ENCODE data around the gene UTP11. TPM values are rescaled to one million over a fixed set of nuclear protein-coding genes. Genes with fewer than 3 reads are reported as not detected.
A peak's percentile ranks its signal among the peaks of the same experiment; 100 is the strongest.

Gene UTP11
- total RNA-seq, 6 donors from 2014 or later = 8.4 to 53.4 (median 25.4) TPM

- no peaks in the 10 kb centered on the region for H3K9me3 ChIP-seq
- TF ChIP-seq EP300 (IDR thresholded peaks at IDR 0.05) (no peak), POLR2A (IDR thresholded peaks at IDR 0.05) (no peak), POLR2AphosphoS5 (IDR thresholded peaks at IDR 0.05) (no peak)
- TF ChIP-seq, protein P1, sequence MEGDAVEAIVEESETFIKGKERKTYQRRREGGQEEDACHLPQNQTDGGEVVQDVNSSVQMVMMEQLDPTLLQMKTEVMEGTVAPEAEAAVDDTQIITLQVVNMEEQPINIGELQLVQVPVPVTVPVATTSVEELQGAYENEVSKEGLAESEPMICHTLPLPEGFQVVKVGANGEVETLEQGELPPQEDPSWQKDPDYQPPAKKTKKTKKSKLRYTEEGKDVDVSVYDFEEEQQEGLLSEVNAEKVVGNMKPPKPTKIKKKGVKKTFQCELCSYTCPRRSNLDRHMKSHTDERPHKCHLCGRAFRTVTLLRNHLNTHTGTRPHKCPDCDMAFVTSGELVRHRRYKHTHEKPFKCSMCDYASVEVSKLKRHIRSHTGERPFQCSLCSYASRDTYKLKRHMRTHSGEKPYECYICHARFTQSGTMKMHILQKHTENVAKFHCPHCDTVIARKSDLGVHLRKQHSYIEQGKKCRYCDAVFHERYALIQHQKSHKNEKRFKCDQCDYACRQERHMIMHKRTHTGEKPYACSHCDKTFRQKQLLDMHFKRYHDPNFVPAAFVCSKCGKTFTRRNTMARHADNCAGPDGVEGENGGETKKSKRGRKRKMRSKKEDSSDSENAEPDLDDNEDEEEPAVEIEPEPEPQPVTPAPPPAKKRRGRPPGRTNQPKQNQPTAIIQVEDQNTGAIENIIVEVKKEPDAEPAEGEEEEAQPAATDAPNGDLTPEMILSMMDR (IDR thresholded peaks at IDR 0.05) = no peak
- 76 to 94% methylated on average over 11 to 19 of the region's 19 CpGs for whole genome bisulfite sequencing, 2 donors
- DNase-seq (peak in 1 of 2 donors; percentile 49), ATAC-seq (ENCODE audit: low FRiP score in 2 of 2) (peak in 1 of 2 donors; percentile 38)
- peaks cover 23 to 39% (median 32%) of the 10 kb centered on the region in 4 donors for H3K36me3 ChIP-seq
- peaks cover 27 to 48% (median 39%) of the 10 kb centered on the region in 4 donors for H3K4me1 ChIP-seq
- no peak overlapping the region for H3K27ac ChIP-seq
- H3K4me3 ChIP-seq = no peak overlapping the region
- H3K27me3 ChIP-seq = no peaks in the 10 kb centered on the region
Observed at GRCh38 chr1:38027201-38028104, 14.9 kb downstream of the UTP11 start.

- no peak overlapping the region for H3K27ac ChIP-seq
- DNase-seq = no peak
- peaks cover 27 to 48% (median 39%) of the 10 kb centered on the region in 4 donors for H3K4me1 ChIP-seq
- peaks cover 17 to 32% (median 26%) of the 10 kb centered on the region in 4 donors for H3K36me3 ChIP-seq
- H3K4me3 ChIP-seq = no peak overlapping the region
- TF ChIP-seq, protein P1 (IDR thresholded peaks at IDR 0.05) = no peak
- TF ChIP-seq POLR2AphosphoS5 (IDR thresholded peaks at IDR 0.05) = no peak
- no peak for TF ChIP-seq POLR2A (IDR thresholded peaks at IDR 0.05)
- no peak for TF ChIP-seq EP300 (IDR thresholded peaks at IDR 0.05)
- H3K27me3 ChIP-seq = no peaks in the 10 kb centered on the region
- no peak for ATAC-seq (ENCODE audit: low FRiP score in 2 of 2)
- H3K9me3 ChIP-seq = no peaks in the 10 kb centered on the region
- 63 to 72% methylated on average over 3 of the region's 3 CpGs for WGBS, 2 donors
Observed at GRCh38 chr1:38028105-38028591, 15.6 kb downstream of the UTP11 start.

- no peaks in the 10 kb centered on the region for H3K27me3 ChIP-seq
- no peak for ATAC-seq (ENCODE audit: low FRiP score in 2 of 2)
- WGBS, 2 donors = 87 to 91% methylated on average over 2 of the region's 2 CpGs
Observed at GRCh38 chr1:38028671-38029070, 16.1 kb downstream of the UTP11 start.

GRCh38 chr1:38029081-38029681 is 16.6 kb downstream of the UTP11 start:
- no peak overlapping the region for H3K4me3 ChIP-seq
- DNase-seq (no peak), ATAC-seq (ENCODE audit: low FRiP score in 2 of 2) (no peak)
- H3K27me3 ChIP-seq = no peaks in the 10 kb centered on the region
- H3K4me1 ChIP-seq = peaks cover 27 to 48% (median 39%) of the 10 kb centered on the region in 4 donors
- peaks cover 9 to 22% (median 16%) of the 10 kb centered on the region in 4 donors for H3K36me3 ChIP-seq
- H3K27ac ChIP-seq = peak overlapping the region in 1 of 4 donors; percentile 43
- no peaks in the 10 kb centered on the region for H3K9me3 ChIP-seq
- 48 to 49% methylated on average over 11 to 23 of the region's 23 CpGs for WGBS, 2 donors
- TF ChIP-seq EP300 (IDR thresholded peaks at IDR 0.05) (no peak), POLR2A (IDR thresholded peaks at IDR 0.05) (no peak), POLR2AphosphoS5 (IDR thresholded peaks at IDR 0.05) (no peak)
- TF ChIP-seq, protein P1 (IDR thresholded peaks at IDR 0.05) = no peak

More at GRCh38 chr1:38028671-38029070, 16.1 kb downstream of the UTP11 start:
- Histone ChIP-seq H3K36me3 (peaks cover 12 to 27% (median 21%) of the 10 kb centered on the region in 4 donors), H3K4me3 (no peak overlapping the region), H3K9me3 (no peaks in the 10 kb centered on the region), H3K4me1 (peaks cover 27 to 48% (median 39%) of the 10 kb centered on the region in 4 donors), H3K27ac (no peak overlapping the region)
- no peak for DNase-seq
- TF ChIP-seq, protein P1 (IDR thresholded peaks at IDR 0.05) = no peak
- TF ChIP-seq EP300 (IDR thresholded peaks at IDR 0.05) = no peak
- TF ChIP-seq POLR2A (IDR thresholded peaks at IDR 0.05) = no peak
- TF ChIP-seq POLR2AphosphoS5 (IDR thresholded peaks at IDR 0.05) = no peak
